GM23248 (cell line): ENCODE measurements around the gene CHD9. TPM values are rescaled to one million over a fixed set of nuclear protein-coding genes. Genes with fewer than 3 reads are reported as not detected.
"Not testable (repeated sequence)": the region's sequence is repeated elsewhere in the genome, so short reads cannot be mapped to it uniquely, and the experiment has no call there.

Experiments
- DNase-seq: peaks from one replicate; pipeline ENCODE4 v3.0.0-alpha.2; 2015
- H2AFZ ChIP-seq: fragments of 200-600 bp; sonication (generic); 2 replicates; pipeline ENCODE4 v1.6.1; 2016; ENCODE audit warnings: antibody characterized with exemption
- H3F3A ChIP-seq: fragments of 200-600 bp; sonication (generic); 2 replicates; pipeline ENCODE4 v1.6.1; 2016; ENCODE audit warnings: mild to moderate bottlenecking, antibody characterized with exemption, mixed run types; ENCODE audit not compliant: insufficient read depth
- H3K27ac ChIP-seq: fragments of 200-600 bp; sonication (generic); 2 replicates; pipeline ENCODE4 v1.5.1; 2016; ENCODE audit warnings: mild to moderate bottlenecking
- H3K27me3 ChIP-seq: fragments of 200-600 bp; sonication (generic); replicated peaks from 2 replicates; pipeline ENCODE4 v1.6.1; 2016; ENCODE audit warnings: mild to moderate bottlenecking; ENCODE audit not compliant: insufficient read depth
- H3K36me3 ChIP-seq: fragments of 200-600 bp; sonication (generic); 2 replicates; pipeline ENCODE4 v1.6.1; 2016; ENCODE audit warnings: low read depth, mild to moderate bottlenecking
- H3K4me1 ChIP-seq: fragments of 200-600 bp; sonication (generic); 2 replicates; pipeline ENCODE4 v1.6.1; 2016; ENCODE audit warnings: mild to moderate bottlenecking; ENCODE audit not compliant: insufficient read depth
- H3K4me2 ChIP-seq: fragments of 200-600 bp; sonication (generic); one replicate; pipeline ENCODE4 v1.6.1; 2016; ENCODE audit warnings: mild to moderate bottlenecking; ENCODE audit not compliant: unreplicated experiment
- H3K4me3 ChIP-seq: fragments of 200-600 bp; sonication (generic); 2 replicates; pipeline ENCODE4 v1.5.1; 2016; ENCODE audit warnings: mild to moderate bottlenecking
- H3K79me2 ChIP-seq: fragments of 200-600 bp; sonication (generic); 2 replicates; pipeline ENCODE4 v1.6.1; 2016; ENCODE audit warnings: mild to moderate bottlenecking; ENCODE audit not compliant: insufficient read depth
- H3K9ac ChIP-seq: fragments of 200-600 bp; sonication (generic); 2 replicates; pipeline ENCODE4 v1.6.1; 2016; ENCODE audit warnings: mild to moderate bottlenecking
- H3K9me2 ChIP-seq: fragments of 200-600 bp; sonication (generic); 2 replicates; pipeline ENCODE4 v1.6.1; 2016; ENCODE audit warnings: mixed run types, mild to moderate bottlenecking, moderate library complexity; ENCODE audit not compliant: insufficient read depth
- H3K9me3 ChIP-seq: fragments of 200-600 bp; sonication (generic); one replicate; pipeline ENCODE4 v1.6.1; 2017; ENCODE audit warnings: low read depth
- H4K20me1 ChIP-seq: fragments of 200-600 bp; sonication (generic); 2 replicates; pipeline ENCODE4 v1.6.0; 2016; ENCODE audit not compliant: insufficient read depth
- EZH2 ChIP-seq: fragments of 200-600 bp; sonication (generic); IDR thresholded peaks from 2 replicates; pipeline ENCODE4 v1.6.1; 2018; ENCODE audit warnings: antibody characterized with exemption, mild to moderate bottlenecking; ENCODE audit not compliant: insufficient read depth, poor library complexity, severe bottlenecking
- EZH2phosphoT487 ChIP-seq: fragments of 200-600 bp; sonication (generic); IDR thresholded peaks from 2 replicates; pipeline ENCODE4 v1.6.1; 2018; ENCODE audit warnings: antibody characterized with exemption, moderate library complexity, mild to moderate bottlenecking, low read depth; ENCODE audit not compliant: insufficient read depth
- WGBS, 2 experiments: methylation state at CpG; one replicate each; pipeline ENCODE4 v1.1.6; 2015 to 2017; ENCODE audit warnings: low lambda C conversion rate in 2 of 2, low coverage in 1 of 2; ENCODE audit errors: missing lambda C conversion rate in 2 of 2; 5-methylcytosine and 5-hydroxymethylcytosine counted together
- in situ Hi-C: fragments of 300-500 bp; cut with MboI; formaldehyde crosslinking; loops from 2 replicates; pipeline ENCODE4 v1.15.0; 2020
- polyA plus RNA-seq: library from polyadenylated mRNA; unstranded; fragments of >200 nt; fragmentation: Nextera tagmentation; extraction: Ambion mirVana; gene quantifications from 2 replicates; pipeline ENCODE4 v1.2.1, GENCODE V29; 2016
- total RNA-seq: library from RNA; depleted of rRNA; stranded (reverse); fragments of >200 nt; shearing (Covaris generic); gene quantifications from 2 replicates; pipeline ENCODE4 v1.2.3, GENCODE V29; 2014

Gene CHD9
- total and polyA plus RNA-seq, 2 experiments from 2014 or later: 20.5 to 47.4 TPM

DNA sequence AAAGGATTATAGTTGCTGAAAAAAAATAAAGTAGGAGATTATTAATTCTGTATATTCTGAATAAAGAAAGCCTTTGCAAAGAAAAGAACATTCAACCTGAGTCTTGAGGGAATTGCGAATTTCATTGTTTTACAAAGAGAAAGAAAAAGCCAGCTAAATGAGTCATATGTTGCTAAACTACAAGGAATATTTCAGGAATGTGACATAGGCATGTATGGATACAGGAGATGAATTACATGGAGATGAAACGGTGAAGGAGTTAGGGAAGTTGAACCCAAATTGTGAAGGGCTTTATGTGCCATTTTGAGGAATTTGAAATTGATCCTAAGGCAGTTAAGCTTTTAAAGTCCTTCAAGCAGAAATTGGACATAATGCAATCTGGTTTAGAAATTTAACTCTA, 202.2 kb downstream of the CHD9 start:
- WGBS, 2 experiments: 50 to 68% methylated on average over 2 of the region's 2 CpGs
- peak overlapping the region; percentile 62 for H3K4me2 ChIP-seq
- no peaks in the 10 kb centered on the region for H3K9me3 ChIP-seq
- peaks cover 41% of the 10 kb centered on the region for H3F3A ChIP-seq
- no peaks in the 10 kb centered on the region for H3K9me2 ChIP-seq
- in situ Hi-C loops: no loop called here
- no peak overlapping the region for H2AFZ ChIP-seq
- H3K4me1 ChIP-seq: peaks cover 12% of the 10 kb centered on the region
- H4K20me1 ChIP-seq: no peaks in the 10 kb centered on the region
- no peaks in the 10 kb centered on the region for H3K27me3 ChIP-seq
- DNase-seq: peak; percentile 75
- no peak overlapping the region for H3K9ac ChIP-seq
- TF ChIP-seq EZH2 (no peak), EZH2phosphoT487 (no peak)
- H3K27ac ChIP-seq: peak overlapping the region; percentile 16
- peaks cover 37% of the 10 kb centered on the region for H3K79me2 ChIP-seq
- H3K36me3 ChIP-seq: peaks cover 61% of the 10 kb centered on the region
- H3K4me3 ChIP-seq: no peak overlapping the region

DNA sequence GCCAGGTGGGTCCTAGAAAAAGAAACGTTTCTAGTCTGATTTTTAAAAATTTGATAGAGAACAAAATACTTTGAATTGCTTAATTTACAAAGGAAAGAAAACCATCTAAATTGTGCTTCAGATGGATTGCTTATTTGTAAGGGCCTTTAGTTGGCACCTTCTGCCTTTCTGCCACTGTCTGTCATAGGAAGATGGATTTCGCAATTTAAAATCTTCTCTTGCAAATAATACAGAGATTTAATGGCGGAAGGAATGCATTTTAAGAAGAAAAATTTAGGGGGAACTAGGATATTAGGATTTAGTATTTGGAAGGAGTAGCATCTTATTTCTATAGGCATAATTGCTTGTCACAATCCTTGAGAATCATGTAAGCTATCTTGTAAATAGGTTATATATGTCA, 204.0 kb downstream of the CHD9 start:
- H2AFZ ChIP-seq: no peak overlapping the region
- WGBS, 2 experiments: 85 to 89% methylated on average over 3 of the region's 3 CpGs
- H3F3A ChIP-seq: peaks cover 41% of the 10 kb centered on the region
- H3K4me1 ChIP-seq: peaks cover 12% of the 10 kb centered on the region
- no peak overlapping the region for H3K9ac ChIP-seq
- TF ChIP-seq EZH2 (no peak), EZH2phosphoT487 (no peak)
- H3K4me3 ChIP-seq: no peak overlapping the region
- in situ Hi-C loops: no loop called here
- DNase-seq: no peak
- H3K79me2 ChIP-seq: peaks cover 44% of the 10 kb centered on the region
- H3K4me2 ChIP-seq: no peak overlapping the region
- no peaks in the 10 kb centered on the region for H3K27me3 ChIP-seq
- H4K20me1 ChIP-seq: no peaks in the 10 kb centered on the region
- peaks cover 63% of the 10 kb centered on the region for H3K36me3 ChIP-seq
- no peak overlapping the region for H3K27ac ChIP-seq
- H3K9me3 ChIP-seq: no peaks in the 10 kb centered on the region
- no peaks in the 10 kb centered on the region for H3K9me2 ChIP-seq

DNA sequence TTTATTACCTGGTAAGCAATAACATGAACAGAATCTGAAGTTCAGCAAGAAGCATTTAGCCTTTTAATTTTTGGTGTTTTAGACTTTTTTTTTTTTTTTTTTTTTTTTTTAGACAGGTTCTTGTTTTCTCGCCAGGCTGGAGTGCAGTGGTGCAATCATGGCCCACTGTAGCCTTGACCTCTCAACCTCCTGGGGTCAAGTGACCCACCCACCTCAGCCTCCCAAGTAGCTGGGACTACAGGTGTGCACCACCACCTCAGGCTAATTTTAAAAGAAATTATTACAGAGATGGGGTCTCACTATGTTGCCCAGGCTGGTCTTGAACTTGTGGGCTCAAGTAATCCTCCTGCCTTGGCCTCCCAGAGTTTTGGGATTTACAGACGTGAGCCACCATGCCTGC, 206.5 kb downstream of the CHD9 start:
- Histone ChIP-seq H3K79me2 (peaks cover 49% of the 10 kb centered on the region), H3K27ac (no peak overlapping the region), H3K9me2 (no peaks in the 10 kb centered on the region), H3K27me3 (no peaks in the 10 kb centered on the region), H3K9me3 (no peaks in the 10 kb centered on the region), H3K4me1 (peaks cover 12% of the 10 kb centered on the region), H3K36me3 (peaks cover 68% of the 10 kb centered on the region), H2AFZ (no peak overlapping the region), H3K4me3 (no peak overlapping the region), H3F3A (peaks cover 20% of the 10 kb centered on the region), H3K4me2 (no peak overlapping the region), H3K9ac (no peak overlapping the region), H4K20me1 (no peaks in the 10 kb centered on the region)
- in situ Hi-C loops: no loop called here
- WGBS, 2 experiments: 89 to 100% methylated on average over 2 of the region's 2 CpGs
- no peak for DNase-seq
- TF ChIP-seq EZH2phosphoT487 (no peak), EZH2 (no peak)

DNA sequence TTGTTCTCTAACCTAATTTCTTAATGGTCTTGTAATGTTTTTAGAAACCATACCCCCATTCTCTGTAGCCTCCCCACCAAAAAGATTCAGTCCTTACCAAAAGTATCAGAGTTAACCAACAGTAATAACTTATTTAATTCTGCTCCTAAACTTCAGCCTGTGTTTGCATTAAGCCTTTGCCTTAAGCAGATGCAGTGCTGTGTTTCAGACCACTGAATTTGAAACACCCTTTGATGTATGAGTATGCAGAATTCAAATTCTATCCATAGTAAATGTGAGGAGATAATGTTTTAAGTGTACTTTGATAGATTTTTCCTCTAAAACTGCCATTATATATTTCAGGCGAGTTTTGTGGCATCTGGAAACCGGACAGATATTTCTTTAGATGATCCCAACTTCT, 207.9 kb downstream of the CHD9 start:
- no peak for DNase-seq
- 0 out of 2 replicates have a peak, but pooled peaks cover 9% of the 10 kb centered on the region for H3F3A ChIP-seq
- H4K20me1 ChIP-seq: no peaks in the 10 kb centered on the region
- no peak overlapping the region for H3K4me3 ChIP-seq
- no peak overlapping the region for H3K27ac ChIP-seq
- 95 to 96% methylated on average over 2 of the region's 2 CpGs for WGBS, 2 experiments
- no peaks in the 10 kb centered on the region for H3K9me2 ChIP-seq
- no peak overlapping the region for H2AFZ ChIP-seq
- H3K9me3 ChIP-seq: no peaks in the 10 kb centered on the region
- in situ Hi-C loops: no loop called here
- peaks cover 81% of the 10 kb centered on the region for H3K36me3 ChIP-seq
- no peaks in the 10 kb centered on the region for H3K4me1 ChIP-seq
- no peak overlapping the region for H3K4me2 ChIP-seq
- H3K27me3 ChIP-seq: no peaks in the 10 kb centered on the region
- no peak overlapping the region for H3K9ac ChIP-seq
- TF ChIP-seq EZH2: no peak
- no peak for TF ChIP-seq EZH2phosphoT487
- peaks cover 49% of the 10 kb centered on the region for H3K79me2 ChIP-seq

DNA sequence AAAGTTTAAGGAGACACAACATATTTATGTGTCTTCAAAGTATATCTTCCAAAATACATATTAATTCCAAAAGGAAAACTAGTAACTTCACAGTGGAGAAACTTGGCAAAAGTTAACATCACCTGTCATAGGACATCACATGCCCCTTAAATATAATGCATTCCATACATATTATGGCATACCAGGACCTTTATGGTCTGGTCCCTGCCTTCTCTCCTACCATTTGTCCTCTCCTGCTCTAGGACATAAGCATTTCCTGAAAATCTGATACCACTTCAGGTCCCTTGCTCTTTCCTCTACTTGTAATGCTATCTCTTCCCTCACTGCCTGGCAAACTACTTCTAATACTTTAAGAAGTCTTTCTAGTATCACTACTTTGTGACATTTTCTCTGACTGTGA, 211.4 kb downstream of the CHD9 start:
- DNase-seq: no peak
- Histone ChIP-seq H4K20me1 (no peaks in the 10 kb centered on the region), H3F3A (no peaks in the 10 kb centered on the region), H3K36me3 (peaks cover 80% of the 10 kb centered on the region), H2AFZ (no peak overlapping the region), H3K9ac (no peak overlapping the region), H3K4me2 (no peak overlapping the region), H3K27ac (no peak overlapping the region), H3K4me3 (no peak overlapping the region), H3K79me2 (peaks cover 23% of the 10 kb centered on the region), H3K27me3 (no peaks in the 10 kb centered on the region), H3K4me1 (no peaks in the 10 kb centered on the region), H3K9me2 (no peaks in the 10 kb centered on the region), H3K9me3 (no peaks in the 10 kb centered on the region)
- TF ChIP-seq EZH2 (no peak), EZH2phosphoT487 (no peak)
- in situ Hi-C loops: no loop called here

DNA sequence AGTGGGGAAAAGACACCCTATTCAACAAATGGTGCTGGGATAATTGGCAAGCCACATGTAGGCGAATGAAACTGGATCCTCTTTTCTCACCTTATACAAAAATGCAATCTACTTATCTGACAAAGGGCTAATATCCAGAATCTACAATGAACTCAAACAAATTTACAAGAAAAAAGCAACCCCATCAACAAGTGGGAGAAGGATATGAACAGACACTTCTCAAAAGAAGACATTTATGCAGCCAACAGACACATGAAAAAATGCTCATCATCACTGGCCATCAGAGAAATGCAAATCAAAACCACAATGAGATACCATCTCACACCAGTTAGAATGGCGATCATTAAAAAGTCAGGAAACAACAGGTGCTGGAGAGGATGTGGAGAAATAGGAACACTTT, 223.7 kb downstream of the CHD9 start:
- H3K4me3 ChIP-seq, H3K4me1 ChIP-seq, H3K9me2 ChIP-seq, H3K27me3 ChIP-seq, in situ Hi-C loops, H4K20me1 ChIP-seq, DNase-seq, H3K9me3 ChIP-seq, H2AFZ ChIP-seq, H3K4me2 ChIP-seq, H3K79me2 ChIP-seq, H3K9ac ChIP-seq, H3K27ac ChIP-seq: not testable (repeated sequence)
- Histone ChIP-seq H3F3A (peaks cover 37% of the 10 kb centered on the region), H3K36me3 (peaks cover 69% of the 10 kb centered on the region)
- WGBS, 2 experiments: 100% methylated on average over 1 of the region's 2 CpGs
